ENCODE results near the gene PCGF1. TPM values are rescaled to one million over a fixed set of nuclear protein-coding genes. Genes with fewer than 3 reads are reported as not detected.

The PCGF1 gene
- total RNA-seq, 1 experiment from 2014 or later, result 28.1 TPM

DNA sequence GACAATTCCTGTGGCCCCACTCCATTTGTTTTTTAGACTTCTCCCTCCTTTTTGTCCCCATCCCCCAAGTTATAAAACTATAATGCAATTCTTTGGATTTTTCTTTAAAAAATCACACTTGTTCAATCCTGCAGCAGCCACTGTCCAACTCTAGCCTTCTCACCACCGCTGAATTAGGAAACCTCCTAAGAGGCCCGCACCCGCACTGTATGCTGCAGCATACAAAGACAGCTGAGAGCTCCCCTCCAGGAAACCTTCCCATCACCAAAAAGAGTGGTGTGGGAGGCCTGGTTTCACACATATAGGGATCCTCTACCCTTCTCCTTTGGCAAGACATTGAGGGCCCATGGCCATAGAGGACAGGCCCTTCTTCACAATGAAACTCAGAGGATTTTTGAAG is 2.9 kb downstream of the PCGF1 start:
- Histone ChIP-seq H3K4me2 (ENCODE audit: insufficient read depth, insufficient read length, low read length) (no peak overlapping the region), H2BK15ac (ENCODE audit: low read depth, low read length) (no peak overlapping the region), H3K14ac (ENCODE audit: insufficient read depth, low read length) (no peak overlapping the region), H4K20me1 (ENCODE audit: control insufficient read depth, insufficient read depth, insufficient read length) (no peaks in the 10 kb centered on the region), H3K79me2 (ENCODE audit: insufficient read depth, low read length) (no peaks in the 10 kb centered on the region), H2BK5ac (ENCODE audit: insufficient read length, low read length) (no peak overlapping the region), H2AK5ac (ENCODE audit: insufficient read length, low read length) (no peak overlapping the region), H2BK12ac (ENCODE audit: insufficient read length, low read depth, low read length) (no peak overlapping the region), H3K18ac (ENCODE audit: insufficient read length, low read depth, low read length) (no peak overlapping the region), H3K9ac (ENCODE audit: extremely low read depth, insufficient read length, low read length) (no peak overlapping the region), H4K91ac (ENCODE audit: insufficient read length, low read depth, low read length) (no peak overlapping the region), H2BK120ac (ENCODE audit: low read depth, low read length, poor library complexity, severe bottlenecking) (no peak overlapping the region), H3K23ac (ENCODE audit: insufficient read length, low read depth, low read length) (no peak overlapping the region), H3K79me1 (ENCODE audit: insufficient read depth, low read depth, low read length, poor library complexity, severe bottlenecking) (no peaks in the 10 kb centered on the region), H3K4me1 (ENCODE audit: insufficient read depth, low read length) (peaks cover 4% of the 10 kb centered on the region; the same call in 1 of the 2 replicates), H3K23me2 (ENCODE audit: insufficient read length, low read depth, low read length, poor library complexity, severe bottlenecking) (peaks cover 25% of the 10 kb centered on the region), H3K27ac (ENCODE audit: insufficient read length, low read depth, low read length) (no peak overlapping the region), H2BK20ac (ENCODE audit: low read depth, low read length, poor library complexity, severe bottlenecking) (no peak overlapping the region), H3K4ac (ENCODE audit: low read depth, low read length) (no peak overlapping the region), H3K9me3 (ENCODE audit: control insufficient read depth, low read depth, low read length) (no peaks in the 10 kb centered on the region), H3T11ph (ENCODE audit: low read length) (no peak overlapping the region), H3K56ac (ENCODE audit: insufficient read length, low read depth, low read length) (no peak overlapping the region), H3K27me3 (ENCODE audit: insufficient read depth, low read length) (peaks cover 56% of the 10 kb centered on the region), H4K8ac (replicated peaks; ENCODE audit: insufficient read length, low read depth, low read length) (no peak overlapping the region), H2AFZ (ENCODE audit: low read length) (no peak overlapping the region), H4K5ac (ENCODE audit: insufficient read length, low read depth, low read length) (no peak overlapping the region)
- TF ChIP-seq, protein P1, sequence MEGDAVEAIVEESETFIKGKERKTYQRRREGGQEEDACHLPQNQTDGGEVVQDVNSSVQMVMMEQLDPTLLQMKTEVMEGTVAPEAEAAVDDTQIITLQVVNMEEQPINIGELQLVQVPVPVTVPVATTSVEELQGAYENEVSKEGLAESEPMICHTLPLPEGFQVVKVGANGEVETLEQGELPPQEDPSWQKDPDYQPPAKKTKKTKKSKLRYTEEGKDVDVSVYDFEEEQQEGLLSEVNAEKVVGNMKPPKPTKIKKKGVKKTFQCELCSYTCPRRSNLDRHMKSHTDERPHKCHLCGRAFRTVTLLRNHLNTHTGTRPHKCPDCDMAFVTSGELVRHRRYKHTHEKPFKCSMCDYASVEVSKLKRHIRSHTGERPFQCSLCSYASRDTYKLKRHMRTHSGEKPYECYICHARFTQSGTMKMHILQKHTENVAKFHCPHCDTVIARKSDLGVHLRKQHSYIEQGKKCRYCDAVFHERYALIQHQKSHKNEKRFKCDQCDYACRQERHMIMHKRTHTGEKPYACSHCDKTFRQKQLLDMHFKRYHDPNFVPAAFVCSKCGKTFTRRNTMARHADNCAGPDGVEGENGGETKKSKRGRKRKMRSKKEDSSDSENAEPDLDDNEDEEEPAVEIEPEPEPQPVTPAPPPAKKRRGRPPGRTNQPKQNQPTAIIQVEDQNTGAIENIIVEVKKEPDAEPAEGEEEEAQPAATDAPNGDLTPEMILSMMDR (conservative IDR thresholded peaks at IDR 0.05), result no peak
- Mint-ChIP-seq H3K27me3 (ENCODE audit: low read depth) (peaks cover 79% of the 10 kb centered on the region), H3K4me3 (peak overlapping the region in 1 of 2 experiments; percentile 85; a peak in 3 of 5 replicates), H3K9me3 (peaks cover 3 to 5% of the 10 kb centered on the region in 2 experiments; a peak in 3 of 5 replicates), H3K36me3 (ENCODE audit: insufficient read depth in 1 of 3, low read depth in 3 of 3) (peaks cover 24 to 33% (median 24%) of the 10 kb centered on the region in 3 experiments), H3K4me1 (peaks cover 56 to 63% of the 10 kb centered on the region in 2 experiments), H3K27ac (no peak overlapping the region)
- WGBS (ENCODE audit: extremely low coverage, insufficient read length, low lambda C conversion rate), result no CpG with 5 or more reads among the region's 3 CpGs
- no peak for DNase-seq

Measured in H9 (cell line).